Stimulated activated CD8-positive, alpha-beta memory T cell treated with anti-CD3 and anti-CD28 coated beads, Interleukin-7, amount 100 ng/mL, for 4 hours (primary cell): ENCODE measurements around the gene ANTXR1.
"Not testable (repeated sequence)": the region's sequence is repeated elsewhere in the genome, so short reads cannot be mapped to it uniquely, and the experiment has no call there.

Experiments
- DNase-seq, 2 donors: peaks; one replicate each; pipeline ENCODE4 v3.0.0-alpha.2; 2020; ENCODE audit warnings: low read depth in 2 of 2

Gene ANTXR1

DNA sequence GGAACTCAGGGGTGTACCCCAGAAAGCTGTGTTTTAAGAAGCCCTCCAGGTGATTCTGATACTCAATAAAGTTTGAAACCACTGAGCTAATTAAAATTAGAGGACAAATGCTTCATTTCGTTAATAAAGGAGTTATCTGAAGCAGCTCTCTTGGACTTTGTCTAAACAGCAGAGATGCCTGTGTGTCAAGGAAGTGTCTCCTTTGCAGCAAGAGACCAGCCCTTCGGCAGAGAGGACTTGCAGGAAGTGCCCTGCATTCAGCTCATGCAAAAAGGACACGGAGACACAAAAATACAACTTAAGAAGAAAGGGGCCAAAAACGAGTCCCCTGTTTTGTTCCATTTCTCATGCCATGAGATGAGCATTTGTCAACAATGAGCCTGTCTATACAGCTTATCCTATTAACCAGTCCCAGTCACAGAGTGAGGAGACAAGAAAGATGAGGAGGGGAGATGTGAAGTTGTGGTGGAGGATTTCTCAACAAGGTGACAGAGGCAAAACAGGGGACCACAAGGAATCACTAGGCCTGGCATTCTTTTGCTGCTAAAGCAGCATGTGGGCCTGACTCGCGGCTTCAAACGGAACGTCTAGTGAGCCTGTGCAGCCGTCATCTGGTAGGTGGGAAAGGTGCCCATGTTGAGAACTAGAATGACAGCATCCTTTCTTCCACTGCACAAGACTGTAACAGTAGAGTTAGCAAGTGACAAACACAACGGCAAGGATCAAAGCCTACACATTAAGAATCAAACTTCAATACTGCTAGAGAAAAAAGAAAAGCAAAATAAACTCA, 152.3 kb downstream of the ANTXR1 start:
- no peak for DNase-seq

DNA sequence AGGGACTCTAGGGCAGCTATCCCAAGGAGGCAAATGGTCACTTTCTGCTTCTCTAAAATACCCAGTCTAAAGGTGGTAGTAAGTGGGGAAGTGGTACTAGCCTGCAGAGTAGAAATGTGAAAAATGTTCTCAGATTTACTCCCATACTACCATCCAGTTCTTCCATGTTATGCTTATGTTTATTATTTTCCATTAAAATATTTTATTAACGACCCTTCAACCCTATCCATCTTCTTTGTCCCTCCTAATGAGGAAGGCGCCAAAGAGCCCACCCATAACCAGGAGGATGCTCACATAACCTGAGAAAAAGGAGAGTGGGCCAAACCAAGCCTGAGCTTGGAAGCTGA, 153.5 kb downstream of the ANTXR1 start:
- no peak for DNase-seq

DNA sequence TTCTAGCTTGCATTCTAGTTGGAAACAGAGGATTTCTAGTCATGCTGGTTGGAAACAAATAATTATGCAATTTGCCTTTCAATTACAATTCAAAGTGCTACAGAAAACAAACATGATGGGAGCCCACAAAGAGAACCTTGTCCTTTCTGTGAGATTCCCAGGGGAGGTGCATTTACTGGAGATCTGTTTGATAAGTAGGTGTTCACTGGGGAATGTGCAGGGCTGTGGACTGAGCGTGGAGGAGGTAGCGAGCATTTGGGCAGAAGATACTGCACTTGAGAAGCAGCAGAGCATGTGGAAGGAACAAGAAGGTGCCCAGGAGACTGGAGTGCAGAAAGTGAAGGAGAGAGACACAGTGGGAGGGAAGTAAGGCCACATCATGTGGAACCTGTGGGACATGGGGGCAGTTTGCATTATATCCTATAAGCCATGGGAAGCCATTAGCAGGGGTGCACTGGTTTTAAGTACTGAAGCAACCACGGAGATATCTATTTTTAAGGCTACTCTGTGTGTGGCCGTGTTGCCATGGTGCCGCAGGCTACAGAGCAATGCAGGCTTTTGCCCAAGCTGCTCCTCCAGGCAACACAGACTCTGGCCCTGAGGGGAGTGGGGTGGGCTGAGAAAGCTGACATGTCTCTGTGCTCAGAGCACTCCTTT, 154.0 kb downstream of the ANTXR1 start:
- DNase-seq: no peak

DNA sequence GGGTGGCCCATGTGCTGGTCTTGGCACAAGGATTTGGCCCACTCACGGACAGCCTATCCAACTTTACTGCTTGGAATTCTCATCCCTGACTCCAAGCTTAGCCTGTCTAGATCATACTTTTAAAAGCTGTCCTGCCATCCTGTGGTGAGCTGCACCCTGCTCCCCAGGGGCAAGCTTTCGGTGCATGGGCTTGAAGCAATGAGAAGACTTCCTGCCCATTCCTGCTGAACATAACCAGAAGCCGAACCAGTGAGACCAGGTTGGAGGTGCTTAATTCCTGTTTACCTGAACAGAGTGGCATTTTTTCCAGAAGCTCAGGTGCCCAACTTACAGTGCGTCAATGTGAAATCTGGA, 154.5 kb downstream of the ANTXR1 start:
- DNase-seq: no peak

DNA sequence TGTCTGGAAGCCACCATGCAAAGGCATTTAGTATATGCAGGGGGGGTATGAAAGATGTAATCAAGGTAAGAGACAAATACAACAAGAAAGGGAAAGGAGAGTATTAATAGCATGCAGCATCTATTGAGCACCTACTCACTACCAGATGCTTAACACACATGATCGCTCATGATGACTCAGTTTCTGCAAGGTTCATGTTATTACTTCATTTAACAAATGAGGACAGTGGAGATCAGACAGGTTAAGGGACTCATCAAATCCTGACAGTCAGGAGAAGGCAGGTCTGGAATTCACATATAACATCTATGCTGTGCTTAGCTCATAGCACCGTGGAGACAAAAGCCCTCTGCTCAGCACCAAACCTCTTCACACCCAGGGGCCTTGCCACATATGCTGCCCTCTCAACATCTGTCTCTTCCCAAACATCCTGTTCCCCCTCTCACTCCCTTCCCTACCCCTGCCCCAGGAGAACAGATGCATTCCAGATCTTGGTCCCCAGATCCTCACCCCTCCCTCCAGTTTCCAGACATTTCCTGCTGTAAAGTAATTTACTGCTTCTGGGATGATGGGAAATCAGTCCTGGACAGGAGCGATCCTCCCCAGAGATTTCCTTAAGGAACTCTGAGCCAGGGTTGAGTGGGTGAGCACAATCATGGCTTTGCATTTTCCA, 155.3 kb downstream of the ANTXR1 start:
- DNase-seq: no peak

DNA sequence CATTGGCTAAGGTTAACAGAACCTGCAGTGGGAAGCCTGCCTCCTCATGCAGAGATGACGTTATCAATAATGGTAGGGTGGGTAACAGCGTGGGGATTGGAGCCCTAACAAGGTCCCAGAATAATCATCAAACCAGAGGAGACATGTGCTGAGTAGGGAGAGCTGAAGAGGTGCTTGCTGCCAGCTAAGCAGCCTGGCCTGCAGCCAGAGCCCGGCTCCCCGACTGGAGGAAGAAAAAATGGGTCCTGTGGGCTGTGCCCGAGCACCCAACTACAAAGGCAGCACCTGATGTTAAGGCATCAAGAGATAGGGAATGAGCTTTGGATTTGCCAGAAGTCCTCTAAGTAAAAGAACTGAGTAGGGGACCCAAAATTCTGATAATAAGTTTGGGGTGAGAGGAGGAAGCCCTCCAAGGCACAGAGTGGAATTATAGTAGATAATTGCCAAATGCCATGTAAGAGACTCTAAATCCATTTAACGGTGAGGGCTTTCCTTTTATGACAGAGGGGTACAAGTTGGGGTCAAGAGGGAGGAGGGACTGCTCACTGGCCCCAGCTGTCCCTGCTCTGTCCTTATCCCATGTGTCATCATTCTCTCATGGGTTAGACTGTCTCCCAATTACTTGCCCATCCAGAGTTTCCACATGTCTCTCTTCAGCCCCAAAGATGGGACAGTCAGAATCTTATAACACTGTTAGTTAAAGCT, 156.1 kb downstream of the ANTXR1 start:
- no peak for DNase-seq

DNA sequence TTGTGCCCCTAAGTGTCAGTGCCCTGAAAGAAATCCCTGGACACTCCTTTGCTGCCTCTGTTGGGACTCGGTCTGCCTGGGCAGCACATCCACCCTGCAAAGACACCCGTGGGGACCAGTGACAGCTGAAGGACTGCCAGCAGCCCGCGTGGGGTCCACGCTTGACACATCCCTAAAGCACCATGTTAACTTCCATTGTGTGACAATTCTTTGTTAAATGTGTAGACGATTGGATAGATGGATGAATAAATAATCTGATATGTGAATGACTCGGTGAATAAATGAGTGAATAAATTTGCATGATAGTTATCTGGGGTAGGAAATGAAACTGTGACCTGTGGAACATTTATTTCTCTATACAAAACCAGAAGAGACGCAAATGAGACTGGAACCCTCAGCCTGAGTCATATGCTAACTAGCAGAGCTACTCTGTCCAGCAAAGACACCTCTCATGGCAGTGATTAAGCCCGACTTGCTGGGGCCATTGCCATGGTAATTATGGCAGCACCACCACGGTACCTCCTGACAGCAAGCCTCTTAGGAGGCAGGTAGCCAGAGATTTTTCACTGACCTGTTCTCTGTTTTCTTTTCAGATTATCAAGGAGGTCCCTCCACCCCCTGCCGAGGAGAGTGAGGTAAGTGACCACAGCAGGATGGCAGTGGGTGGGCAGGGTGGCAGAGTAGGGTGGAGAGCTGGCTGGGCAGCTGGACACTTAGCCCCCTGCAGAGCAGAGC, 156.8 kb downstream of the ANTXR1 start:
- DNase-seq: no peak

DNA sequence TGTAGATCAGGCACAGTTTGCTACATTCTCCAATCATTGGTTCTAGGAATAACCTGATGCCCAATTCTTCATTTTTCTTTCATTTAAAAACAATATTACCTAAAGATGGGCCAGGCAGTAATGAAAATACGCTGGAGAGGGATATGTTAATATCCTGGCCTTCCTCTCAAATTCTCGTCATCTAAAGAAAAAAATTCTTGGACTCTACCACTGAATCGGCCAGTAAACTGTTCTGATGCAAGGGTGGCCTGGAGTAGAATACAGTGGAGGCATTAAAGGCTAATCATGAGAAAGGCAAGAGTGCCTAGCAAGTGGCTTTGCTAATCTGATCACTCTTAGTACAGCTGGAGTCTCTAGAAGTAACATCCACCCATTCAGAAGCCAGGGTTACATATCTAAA, 157.7 kb downstream of the ANTXR1 start:
- no peak for DNase-seq

DNA sequence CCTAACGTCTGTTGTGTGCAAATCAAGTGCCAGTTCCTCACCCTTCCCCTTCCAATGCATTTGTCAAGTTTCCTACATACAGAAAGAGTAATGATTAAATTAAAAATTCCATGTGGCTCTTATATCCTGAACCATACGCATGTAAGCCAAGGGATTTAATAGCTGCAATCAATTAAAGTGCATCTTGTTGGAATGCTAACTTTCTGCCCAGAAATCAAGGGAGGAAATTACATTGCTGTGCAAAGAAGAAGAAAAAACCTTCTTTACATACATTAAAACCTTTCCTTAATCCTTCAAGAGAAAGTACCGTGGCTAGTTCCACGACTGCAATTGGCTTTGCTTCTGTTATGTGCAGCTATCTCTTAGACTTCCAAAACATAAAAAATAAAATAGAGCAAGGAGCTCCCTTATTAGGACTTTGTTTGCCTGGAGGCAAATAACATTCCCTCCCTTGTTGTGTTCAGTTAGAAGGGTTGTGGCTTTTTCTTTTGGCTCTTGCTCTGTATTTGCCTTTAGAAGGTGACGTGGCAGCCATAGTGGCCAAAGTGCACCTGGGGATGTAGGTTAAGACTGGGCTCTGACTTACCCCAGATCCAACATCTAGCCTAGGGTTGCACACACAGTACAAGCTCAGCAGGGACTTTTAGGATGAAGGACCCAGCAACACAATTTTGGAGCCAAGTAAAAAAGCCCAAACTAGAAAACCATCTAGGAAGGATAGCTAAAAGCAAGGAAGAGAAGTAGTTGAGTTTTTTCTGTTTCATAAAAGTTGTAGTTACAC, 158.3 kb downstream of the ANTXR1 start:
- DNase-seq: no peak

DNA sequence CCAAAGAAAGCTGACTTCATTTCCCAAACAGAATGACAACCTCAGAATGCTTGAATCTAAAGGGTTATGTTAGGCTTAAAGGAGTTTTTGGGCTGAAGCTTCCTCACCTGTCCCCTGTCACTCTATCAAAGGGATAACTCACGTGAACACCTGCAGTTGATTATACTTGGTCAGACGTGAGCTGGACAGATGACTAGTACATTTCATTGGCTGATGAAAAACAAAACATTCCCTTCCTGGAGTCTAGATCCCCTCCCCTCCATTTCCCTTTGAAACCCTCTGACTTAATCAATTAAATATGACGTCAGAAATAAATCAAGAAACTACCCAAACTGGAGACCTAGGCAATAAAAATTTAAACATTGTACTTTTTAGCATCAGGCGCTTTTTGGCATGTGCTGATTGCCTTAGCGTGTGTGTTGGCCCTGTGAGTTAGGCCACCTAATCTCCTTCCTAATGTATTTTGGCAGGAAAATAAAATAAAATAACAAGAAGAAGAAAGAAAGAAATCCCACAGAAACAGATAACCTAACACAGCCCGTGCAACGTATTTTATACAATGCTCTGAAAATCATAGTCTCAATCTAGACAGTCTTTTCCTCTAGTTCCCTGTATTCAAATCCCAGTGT, 159.0 kb downstream of the ANTXR1 start:
- DNase-seq: no peak

DNA sequence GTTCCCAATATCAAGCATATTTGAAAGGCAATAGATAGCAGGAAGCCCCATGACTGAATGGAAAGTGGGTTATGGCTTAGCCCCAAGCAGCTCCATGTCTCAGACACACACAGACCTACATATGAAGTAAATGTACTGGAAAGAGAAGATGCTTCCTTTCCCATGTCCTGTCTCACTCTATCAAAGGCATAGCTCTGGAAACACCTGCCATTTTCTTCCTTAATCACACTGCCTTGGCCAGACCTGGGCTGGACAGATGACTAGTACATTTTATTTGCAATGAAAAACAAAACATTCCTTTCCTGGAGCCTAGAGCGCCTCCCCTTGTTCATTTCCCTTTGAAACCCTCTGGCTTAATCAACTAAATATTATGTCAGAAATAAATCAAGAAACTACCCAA, 160.7 kb downstream of the ANTXR1 start:
- DNase-seq: no peak

DNA sequence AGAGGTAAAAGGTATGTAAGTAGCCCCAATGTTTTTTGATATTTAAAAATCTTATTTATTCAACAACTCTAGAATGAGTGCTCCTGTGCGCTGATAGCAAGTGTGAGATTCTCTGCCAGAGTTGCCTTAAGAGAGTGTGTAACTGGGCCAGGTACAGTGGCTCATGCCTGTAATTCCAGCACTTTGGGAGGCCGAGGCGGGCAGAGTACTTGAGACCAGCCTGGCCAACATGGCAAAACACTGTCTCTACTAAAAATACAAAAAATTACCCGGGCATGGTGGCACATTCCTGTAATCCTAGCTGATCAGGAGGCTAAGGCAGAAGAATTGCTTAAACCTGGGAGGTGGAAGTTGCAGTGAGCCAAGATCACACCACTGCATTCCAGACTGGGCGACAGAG, 161.2 kb downstream of the ANTXR1 start:
- DNase-seq: not testable (repeated sequence)

DNA sequence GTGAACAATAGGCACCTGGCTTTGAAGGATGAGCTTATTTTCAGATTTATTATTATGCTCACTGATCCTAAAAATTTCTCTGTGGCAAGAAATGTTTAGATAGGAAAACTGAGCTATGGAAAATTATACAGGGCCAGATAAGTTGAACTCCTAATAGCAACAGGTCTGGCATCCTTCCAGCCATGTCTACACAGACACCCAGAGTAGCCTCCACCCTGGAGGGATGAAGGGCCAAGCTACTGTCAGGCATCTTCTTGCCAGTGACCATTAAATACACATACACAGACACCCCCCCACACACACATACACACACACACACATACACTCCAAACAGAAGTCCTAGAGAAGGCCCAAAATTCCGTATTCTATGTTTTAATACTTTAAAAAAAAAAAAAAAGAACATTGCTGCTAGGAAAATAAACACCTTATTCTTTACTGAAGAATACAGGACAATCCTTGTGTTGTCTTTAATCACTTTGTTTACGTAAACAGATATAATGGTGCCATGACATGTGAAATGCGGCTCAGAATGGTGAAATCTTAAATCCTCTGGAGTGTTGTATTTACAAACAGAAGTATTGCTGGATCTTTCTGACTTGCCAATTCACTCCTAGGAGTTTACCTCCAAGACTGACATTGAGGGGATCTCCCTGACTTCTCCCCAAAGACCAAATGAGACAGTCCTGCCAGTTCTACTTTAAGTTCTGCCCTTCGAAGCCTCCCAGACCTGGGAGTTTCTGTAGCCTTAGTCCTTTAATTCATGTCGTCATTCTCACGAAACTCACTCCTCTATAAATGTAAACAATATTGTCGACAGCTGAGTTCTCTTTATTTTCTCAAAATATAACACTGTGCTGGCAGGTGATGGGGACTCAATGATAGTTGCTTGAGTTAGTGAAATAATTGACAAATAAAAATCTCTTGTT, 163.1 kb downstream of the ANTXR1 start:
- no peak for DNase-seq

DNA sequence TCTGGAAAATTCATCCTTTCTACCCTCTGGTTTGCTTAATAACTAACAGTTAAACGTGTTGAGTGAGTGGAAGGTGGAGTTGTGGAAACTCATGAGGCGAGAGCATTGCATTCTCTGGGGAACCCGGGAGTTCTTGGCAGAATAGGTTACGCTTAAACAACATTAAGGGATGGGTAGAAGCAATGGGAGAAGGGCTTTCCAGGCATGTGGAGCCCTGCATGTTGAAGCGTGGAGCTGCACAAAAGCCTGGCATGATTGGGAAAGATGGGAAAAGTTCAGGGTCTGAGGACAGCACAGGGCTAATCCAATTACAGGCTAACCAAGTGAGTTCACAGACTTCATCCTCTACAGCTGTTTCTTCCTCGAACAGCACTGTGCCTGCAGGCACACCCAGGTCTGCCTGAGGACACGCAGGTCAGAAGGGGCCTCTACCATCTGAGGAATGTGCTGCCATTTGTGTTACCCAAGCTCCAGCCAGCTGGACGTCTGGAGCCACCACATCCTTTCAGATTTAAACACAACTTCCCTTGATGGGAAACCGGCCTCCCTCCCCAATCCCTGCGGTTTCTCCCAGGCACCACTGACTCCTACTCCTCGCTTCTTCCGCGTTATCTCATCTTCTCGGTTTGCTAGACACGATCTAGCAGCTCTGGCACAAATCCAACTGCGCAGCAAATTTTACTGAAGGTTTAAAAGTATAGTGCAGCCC, 164.2 kb downstream of the ANTXR1 start:
- no peak for DNase-seq

DNA sequence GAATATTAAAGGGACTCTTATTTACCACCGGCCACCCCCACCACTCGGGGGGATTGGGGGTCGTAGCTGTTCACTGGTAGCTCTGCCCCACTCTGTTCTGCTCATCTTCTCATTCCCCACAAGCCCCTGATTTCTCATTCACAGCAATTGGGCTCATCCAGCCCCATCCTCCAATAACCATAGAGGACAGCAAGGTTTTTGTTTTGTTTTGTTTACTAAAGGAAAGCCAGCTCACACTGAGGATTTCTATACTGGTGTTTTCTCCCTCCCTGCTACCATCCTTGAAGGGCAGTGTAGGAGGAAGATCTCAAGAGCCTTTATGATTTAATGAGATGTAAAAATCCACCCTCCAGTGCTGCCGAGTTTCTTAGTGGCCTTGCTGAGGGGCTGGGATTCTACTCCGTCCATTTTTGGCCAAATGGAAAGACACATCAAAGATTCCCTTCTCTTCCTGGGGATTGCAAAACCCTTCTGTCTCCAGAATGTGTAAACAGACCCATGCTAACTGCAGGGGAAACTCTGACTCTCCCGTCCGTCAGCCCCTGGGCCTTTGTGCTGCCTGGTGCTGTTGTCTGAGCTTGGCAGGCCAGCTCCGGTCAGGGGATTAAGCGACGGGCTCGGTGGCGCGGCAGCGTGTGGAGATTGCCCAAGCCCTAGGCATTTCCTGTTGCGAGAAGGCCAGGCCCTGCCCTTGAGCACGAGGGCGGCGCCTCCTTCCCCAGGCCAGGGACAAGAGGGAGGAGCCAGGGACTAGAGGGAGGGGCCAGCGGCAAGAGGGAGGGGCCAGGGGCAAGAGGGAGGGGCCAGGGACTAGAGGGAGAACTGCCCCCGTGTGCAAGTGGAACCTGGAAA, 165.0 kb downstream of the ANTXR1 start:
- DNase-seq: no peak

DNA sequence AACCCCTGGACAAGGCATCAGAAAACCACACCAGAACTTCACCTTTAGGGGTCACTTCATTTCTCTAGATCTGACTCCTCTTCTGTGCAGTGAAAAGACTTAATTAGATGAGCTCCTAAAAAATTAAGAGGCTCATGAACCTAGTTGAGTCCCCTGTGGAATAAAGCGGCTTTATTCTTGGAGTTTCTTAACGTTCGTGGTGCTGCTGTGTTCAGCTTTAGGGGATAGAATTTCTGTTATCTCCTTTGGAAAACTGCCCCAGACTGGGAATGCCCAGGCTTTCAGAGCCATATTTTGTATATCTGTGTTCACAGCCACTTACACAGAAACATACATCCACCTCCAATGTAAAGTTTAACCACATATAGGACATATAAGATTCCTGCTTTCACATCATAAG, 165.8 kb downstream of the ANTXR1 start:
- DNase-seq: no peak

DNA sequence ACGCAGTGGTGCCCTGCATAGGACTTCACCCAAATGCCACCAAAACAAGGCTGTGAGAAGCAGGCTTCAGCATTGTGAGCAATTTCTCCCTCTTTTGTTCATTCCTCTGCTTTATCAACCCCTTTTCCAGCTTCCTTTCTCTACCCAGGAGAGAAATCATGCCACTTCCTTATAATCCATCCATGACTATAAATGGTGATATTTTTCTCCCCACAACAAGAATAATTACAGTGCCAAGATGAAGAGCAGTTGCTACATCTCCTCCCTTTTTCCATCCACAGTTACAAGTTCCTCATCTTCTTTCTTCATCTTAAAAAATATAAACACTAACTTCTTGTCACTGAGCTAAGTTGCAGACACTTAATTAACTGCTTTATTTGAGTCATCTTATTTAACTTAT, 167.2 kb downstream of the ANTXR1 start:
- no peak for DNase-seq

DNA sequence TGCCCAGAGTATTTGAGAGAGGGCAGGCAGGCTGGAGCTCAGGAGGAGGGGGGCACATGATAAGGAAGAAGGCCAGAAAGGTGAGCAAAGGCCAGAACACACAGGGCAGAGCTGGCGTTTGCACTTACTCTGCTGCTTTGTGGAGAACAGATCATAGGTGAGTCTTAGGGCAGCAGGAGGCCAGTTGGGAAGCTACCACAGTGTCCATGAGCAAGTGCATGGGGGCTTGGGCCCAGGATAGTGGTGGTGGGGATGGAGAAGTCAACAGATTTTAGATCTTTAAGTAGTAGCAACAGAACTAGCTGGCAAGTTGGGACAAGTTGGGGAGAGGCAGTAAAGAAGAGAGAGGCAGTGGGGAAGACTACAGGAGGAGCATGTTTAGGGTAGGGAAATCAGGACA, 168.0 kb downstream of the ANTXR1 start:
- DNase-seq: no peak
